Measurements from ENCODE around the gene GTF2IRD2.
"Not testable (repeated sequence)": the region's sequence is repeated elsewhere in the genome, so short reads cannot be mapped to it uniquely, and the experiment has no call there.

GTF2IRD2 gene

DNA sequence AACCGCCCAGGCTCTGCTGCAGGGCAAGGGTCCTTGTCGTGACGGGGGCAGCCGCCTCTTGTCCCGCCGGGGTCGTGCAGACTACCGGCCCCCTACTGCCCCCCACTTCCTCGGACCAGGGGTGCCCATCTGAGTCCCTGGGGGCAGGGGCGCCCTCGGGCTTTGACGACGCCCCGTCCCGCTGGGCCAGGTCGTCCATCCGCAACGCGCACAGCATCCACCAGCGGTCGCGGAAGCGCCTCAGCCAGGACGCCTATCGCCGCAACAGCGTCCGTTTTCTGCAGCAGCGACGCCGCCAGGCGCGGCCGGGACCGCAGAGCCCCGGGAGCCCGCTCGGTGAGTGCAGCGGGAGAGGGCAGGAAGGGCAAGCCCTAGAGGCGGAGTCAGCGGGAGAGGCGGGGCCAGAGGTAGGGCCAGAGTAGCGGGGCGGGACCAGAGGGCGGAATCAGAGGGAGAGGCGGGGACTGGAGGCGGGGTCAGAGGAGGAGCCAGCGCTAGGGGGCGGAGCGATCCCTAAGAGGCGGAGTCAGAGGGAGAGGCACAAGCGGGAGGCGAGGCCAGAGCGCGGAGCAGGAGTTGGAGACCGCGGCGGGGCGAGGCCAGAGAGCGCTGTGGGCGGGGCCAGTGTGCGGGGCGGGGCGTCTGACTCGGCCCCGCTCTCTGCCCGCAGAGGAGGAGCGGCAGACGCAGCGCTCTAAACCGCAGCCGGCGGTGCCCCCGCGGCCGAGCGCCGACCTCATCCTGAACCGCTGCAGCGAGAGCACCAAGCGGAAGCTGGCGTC is 62.8 kb downstream of the GTF2IRD2 start:
- not testable (repeated sequence) for DNase-seq (ENCODE audit: low spot score)

DNA sequence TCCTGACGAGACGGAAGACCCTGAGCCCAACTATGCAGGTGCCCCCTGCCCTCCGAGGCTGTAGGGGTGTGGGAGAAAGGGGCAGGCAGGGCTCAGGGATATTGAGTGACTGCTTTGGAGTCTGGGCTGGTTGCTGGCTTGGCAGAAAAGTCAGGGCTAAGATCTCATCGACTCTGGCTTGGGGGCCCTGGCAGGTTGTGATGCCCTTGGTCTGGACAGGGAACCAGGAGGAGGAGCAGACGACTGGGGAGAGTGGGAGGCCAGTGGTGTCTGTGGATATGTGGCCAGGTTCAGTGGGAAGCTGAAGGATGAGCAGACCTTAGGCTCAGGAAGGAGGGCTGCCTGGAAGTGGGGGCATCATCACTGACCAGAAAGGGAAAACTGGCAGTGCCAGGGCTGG is 67.8 kb downstream of the GTF2IRD2 start:
- not testable (repeated sequence) for DNase-seq (ENCODE audit: low spot score)

DNA sequence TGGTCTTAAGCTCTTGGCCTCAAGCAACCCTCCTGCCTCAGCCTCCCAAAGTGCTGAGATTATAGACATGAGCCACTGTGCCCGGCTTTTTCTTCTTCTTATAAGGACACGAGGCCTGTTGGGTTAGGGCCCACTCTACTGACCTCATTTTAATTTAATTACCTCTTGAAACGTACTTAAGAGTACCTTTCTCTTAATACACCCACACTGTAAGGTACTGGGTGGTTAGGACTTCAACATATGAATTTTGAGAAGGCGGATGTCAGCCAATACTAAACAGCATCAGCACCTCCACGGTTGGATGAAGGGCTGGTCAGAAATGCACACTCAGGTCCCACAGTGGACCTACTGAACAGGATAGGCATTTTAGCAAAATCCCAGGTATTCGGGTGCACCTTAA is 69.7 kb downstream of the GTF2IRD2 start:
- not testable (repeated sequence) for DNase-seq (ENCODE audit: low spot score)

DNA sequence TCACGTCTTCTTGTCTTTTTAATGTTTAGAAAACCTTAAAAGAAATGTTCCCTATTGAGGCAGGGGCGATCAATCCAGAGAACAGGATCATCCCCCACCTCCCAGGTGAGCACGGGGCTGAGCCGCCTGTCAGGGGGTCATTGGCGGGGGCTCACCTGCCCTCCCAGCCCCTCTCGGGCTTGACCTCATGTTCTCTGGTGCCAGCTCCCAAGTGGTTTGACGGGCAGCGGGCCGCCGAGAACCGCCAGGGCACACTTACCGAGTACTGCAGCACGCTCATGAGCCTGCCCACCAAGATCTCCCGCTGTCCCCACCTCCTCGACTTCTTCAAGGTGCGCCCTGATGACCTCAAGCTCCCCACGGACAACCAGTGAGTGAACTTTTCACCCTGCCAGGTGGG is 72.4 kb downstream of the GTF2IRD2 start:
- DNase-seq (ENCODE audit: low spot score): not testable (repeated sequence)

DNA sequence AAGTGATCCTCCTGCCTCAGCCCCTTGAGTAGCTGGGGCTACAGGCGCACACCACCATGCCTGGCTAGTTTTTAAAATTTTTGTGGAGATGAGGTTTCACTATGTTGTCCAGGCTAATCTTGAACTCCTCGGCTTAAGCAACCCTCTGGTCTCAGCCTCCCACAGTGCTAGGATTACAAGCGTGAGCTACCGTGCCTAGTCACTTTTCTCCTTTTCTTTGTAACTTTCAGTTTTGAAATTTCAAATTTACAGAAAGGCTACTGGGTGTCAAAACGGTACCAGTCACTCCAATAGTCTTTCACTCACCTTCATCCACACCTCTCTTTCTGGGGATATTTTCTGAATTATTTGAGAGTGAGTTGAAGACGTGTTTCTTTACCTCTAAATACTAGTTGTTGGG is 76.3 kb downstream of the GTF2IRD2 start:
- DNase-seq (ENCODE audit: low spot score): not testable (repeated sequence)

DNA sequence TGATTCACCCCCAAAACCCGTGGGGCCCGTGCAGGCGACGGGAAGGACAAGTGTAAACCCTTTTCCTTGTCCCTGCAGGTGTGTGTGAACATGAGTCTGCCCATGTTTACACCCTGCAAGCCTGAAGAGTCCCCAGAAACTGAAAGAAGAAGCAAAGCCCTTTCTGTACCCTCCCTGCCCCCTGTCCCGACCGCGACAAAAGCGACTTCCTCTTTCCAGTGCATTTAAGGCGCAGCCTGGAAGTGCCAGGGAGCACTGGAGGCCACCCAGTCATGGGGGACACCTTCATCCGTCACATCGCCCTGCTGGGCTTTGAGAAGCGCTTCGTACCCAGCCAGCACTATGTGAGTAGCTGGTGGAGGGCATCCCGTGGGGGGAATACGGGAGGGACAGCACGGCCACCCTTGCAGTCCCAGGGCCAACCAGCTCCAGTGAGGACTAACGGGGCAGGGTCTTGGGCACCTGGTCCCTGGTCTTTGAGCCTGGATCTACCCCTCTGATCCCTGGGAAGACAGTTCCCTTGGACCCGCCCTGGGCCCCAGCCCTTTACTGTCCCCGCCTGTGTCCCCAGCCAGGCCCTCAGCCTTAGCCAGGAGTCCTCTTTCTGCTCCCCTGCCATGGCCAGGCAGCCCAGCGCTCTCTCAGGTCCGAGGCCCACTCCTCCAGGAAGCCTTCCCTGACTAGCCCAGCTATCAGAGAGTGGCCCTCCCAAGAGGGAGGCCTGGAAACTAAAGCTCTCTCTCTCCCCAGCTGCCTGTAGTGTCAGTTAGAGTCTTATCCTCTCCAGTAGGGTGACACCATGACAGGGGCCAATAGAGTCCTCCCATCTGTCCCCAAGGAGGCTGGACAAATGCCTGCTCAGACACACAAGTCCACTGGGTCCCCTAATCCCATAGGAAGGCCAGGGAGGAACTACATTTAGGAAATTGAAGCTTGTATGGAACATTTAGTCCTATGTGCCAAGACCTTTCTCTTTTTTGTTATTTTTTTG is 77.3 kb downstream of the GTF2IRD2 start, which contains the start of gene NCF1:
TSS of gene NCF1 (plus strand) at position 252 of the 991 bp plus-strand sequence. CDS start at position 273, 21 bp downstream.
- not testable (repeated sequence) for DNase-seq (ENCODE audit: low spot score)

DNA sequence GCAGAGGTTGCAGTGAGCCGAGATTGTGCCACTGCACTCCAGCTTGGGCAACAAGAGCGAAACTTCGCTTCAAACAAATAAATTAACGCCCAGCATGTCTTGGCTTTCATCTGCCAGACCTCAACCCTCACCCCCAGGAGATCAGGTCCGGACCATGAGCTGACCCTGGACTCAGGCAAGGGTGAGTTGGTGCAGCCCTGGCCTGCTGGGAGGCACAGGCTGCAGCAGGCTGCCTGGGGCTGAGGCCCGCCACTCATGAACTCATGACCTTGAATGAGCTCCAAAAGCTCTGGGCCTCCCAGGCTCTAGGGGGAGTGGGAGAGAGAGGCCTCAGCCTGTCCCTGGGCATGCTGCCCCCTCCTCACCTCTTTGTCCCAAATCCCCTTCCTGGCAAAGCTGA is 79.3 kb downstream of the GTF2IRD2 start:
- DNase-seq (ENCODE audit: low spot score): not testable (repeated sequence)

DNA sequence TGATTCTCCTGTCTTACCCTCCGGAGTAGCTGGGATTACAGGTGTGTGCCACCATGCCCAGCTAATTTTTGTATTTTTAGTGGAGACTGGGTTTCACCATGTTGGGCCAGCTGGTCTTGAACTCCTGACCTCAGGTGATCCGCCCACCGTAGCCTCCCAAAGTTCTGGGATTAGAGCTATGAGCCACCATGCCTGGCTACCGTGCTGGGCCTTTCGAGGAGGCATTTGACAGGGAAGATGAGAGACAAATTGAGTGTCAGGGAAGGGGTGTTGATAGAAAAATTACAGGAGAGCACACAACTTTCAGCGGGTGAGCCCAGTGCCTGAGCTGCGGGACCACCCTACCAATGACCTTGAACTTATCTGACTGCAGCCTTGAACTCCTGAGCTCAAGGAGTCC is 81.3 kb downstream of the GTF2IRD2 start:
- DNase-seq (ENCODE audit: low spot score): not testable (repeated sequence)

DNA sequence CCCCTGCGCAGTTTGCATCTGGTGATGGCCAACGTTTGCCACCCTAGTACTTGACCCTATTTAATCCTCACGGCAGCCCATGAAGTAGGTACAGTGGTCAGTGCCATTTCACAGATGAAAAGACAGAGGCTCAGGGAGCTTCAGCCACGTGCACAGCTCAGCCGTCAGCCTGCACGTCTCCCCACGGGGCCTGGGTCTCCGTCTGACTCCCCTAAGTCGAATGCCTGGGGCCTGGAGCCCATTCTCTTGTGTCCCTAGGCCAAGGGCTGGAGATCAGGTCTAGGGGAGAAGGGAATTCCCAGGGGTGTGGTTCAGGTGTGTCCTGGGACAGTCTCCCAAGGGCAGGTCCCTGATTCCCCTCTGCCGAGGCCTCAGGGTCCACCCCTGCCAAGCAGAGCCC is 84.4 kb downstream of the GTF2IRD2 start:
- DNase-seq (ENCODE audit: low spot score): not testable (repeated sequence)

DNA sequence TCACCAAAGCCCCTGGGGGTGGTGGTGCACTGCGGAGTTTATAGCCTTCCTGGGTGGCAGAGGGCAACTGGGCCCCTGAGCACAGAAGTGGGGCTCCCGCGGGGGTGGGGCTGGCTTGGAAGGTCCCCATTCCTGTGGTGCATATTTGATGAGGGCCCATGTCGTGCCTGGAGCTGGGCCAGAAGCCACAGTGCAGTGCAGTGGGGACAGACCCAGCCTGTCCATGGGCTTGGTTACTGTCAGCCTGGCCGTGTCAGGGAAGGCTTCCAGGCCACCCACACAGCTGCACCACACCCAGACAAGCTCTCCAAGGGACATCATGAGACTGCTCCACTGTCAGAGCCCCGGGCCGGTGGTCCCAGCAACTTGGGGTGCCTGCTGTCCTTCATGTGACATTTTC is 84.9 kb downstream of the GTF2IRD2 start:
- not testable (repeated sequence) for DNase-seq (ENCODE audit: low spot score)

DNA sequence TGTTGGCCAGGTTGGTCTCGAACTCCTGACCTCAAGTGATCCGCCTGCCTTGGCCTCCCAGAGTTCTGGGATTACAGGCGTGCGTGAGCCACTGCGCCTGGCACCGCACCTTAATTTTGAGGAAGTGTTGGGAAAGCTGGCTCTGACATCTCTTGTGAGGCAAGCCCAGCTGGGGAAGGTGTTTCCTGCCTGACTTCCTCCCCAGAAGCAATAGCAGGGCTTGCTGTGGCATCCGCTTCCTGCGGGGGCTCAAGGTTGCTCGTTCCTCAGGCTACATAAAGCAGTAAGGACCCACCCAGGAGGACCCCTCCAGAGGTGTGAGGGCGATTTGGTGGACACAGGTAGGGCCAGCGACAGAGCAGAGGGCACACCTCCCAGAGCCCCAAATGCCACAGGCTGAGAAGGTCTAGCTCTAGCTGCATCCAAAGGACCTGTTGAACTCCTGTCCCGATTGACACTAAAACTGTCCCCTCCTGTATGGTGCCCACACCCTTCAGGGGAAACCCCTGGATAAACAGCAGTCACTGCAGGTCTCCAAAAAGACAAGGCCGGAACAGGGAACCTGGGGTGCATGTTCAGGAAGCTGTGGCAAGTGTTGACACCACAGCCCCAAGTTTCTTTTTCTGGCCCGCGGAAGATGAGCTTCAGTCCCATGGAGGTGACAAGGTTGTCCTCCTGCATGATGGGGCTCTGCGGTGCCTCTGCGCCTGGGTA is 86.0 kb downstream of the GTF2IRD2 start:
- DNase-seq (ENCODE audit: low spot score): not testable (repeated sequence)

DNA sequence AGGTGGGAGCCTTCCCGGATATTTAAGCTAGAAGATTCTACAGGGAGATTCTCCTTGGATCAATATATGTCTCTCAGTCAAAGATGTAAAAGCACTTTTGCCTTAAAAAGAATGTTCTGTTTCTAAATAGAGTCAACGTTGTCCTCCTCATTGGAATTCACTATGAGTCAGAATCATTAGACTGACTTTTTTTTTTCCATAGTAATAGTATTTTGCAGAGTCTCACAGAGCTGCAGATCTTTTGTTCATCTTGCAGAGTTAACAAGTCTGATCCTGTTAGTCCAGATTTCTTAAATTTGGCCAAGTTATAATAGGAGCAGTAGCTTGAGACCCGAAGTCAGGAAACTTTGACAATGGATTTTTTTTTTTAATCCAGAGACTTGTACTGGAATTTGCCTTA is 92.4 kb downstream of the GTF2IRD2 start:
- not testable (repeated sequence) for DNase-seq (ENCODE audit: low spot score)

DNA sequence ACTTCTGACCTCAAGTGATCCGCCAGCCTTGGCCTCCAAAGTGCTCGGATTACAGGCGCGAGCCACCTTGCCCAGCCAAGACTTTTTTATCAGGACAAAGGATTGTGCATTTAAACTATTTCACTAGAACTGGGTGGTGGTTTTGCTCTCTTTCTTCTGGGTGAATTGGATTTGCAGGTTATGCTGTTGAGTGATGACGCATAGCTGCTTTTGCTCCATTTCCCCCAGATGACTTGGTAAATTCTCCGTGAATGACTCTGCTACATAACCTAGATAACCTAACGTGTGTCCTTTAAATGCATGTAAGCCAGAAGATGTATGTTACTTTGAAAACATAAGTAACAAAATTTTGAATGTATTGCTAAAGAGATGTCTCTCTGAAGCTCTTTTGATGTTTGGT is 93.1 kb downstream of the GTF2IRD2 start:
- not testable (repeated sequence) for DNase-seq (ENCODE audit: low spot score)

DNA sequence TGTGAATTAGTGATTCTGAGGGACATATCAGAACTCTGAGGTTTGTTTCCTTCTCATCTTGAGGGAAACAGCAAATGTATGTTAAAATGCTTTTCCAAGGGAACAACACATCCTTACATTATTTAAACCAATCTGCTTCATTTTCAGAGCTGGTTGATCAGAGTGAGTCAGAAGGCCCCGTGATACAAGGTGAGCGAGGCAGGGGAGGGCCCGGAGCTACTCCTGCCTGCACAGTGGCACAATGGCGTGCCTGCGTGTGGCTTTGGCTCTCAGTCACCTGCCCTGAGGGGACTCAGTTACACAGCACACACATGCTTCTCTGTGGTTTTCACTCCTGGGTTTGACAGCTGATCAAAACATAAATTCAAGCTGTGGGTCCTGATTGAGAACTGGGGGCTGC is 94.7 kb downstream of the GTF2IRD2 start:
- not testable (repeated sequence) for DNase-seq (ENCODE audit: low spot score)

DNA sequence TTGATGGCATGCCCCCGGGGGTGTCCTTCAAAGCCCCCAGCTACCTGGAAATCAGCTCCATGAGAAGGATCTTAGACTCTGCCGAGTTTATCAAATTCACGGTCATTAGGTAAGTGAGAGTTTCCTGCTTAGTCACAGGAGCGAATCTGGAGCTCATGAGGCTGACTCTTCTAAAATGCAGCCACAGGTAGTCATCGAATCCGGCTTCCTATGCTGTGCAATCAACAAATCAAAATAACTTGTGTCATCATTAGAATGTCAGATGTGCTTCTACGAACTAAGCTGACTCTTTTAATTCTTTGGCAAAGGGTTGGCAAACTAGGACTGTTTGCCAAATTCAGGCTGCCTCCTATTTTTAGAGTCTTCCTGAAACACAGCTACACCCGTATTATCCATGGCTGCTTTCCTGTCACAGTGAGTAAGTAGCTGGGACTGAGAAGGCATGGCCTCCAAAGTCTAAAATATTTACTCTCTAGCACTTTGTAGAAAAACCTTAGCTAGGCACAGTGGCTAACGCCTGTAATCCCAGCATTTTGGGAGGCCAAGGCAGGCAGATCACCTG is 97.4 kb downstream of the GTF2IRD2 start:
- DNase-seq (ENCODE audit: low spot score): not testable (repeated sequence)
